GM12878 (cell line): ENCODE data around the gene ADGRD1. TPM values are rescaled to one million over a fixed set of nuclear protein-coding genes. Genes with fewer than 3 reads are reported as not detected.

Experiments used
- CBX3 ChIP-seq: fragments of 200-600 bp; sonication (generic); IDR thresholded peaks from 2 replicates; pipeline ENCODE4 v1.6.1; 2016; ENCODE audit warnings: low read depth, borderline replicate concordance
- CEBPB ChIP-seq, 2 experiments: fragments of 150-350 bp in 1 of 2; IDR thresholded peaks; 2 replicates each; pipeline ENCODE4 v1.6.1; 2012 to 2014; ENCODE audit warnings: low read depth in 2 of 2, low read length in 2 of 2, borderline replicate concordance in 1 of 2, inconsistent platforms in 1 of 2
- E2F8 ChIP-seq: fragments of 450-650 bp; IDR thresholded peaks from 2 replicates; pipeline ENCODE4 v1.6.1; 2018; ENCODE audit warnings: mild to moderate bottlenecking, low read depth, moderate library complexity; ENCODE audit not compliant: partially characterized antibody
- MEF2A ChIP-seq: IDR thresholded peaks from 2 replicates; pipeline ENCODE4 v1.6.1; 2011; ENCODE audit warnings: low read depth, mild to moderate bottlenecking, low read length, moderate library complexity; ENCODE audit not compliant: insufficient read depth
- SMAD5 ChIP-seq: IDR thresholded peaks from 2 replicates; pipeline ENCODE4 v1.6.1; 2016; ENCODE audit warnings: antibody characterized with exemption, low read depth
- SP1 ChIP-seq: IDR thresholded peaks from one replicate; pipeline ENCODE4 v1.6.1; 2011; ENCODE audit warnings: low read depth, low read length
- STAT1 ChIP-seq: fragments of 450-650 bp; conservative IDR thresholded peaks from 2 replicates; pipeline ENCODE4 v1.6.1; 2014; ENCODE audit warnings: antibody characterized with exemption, mild to moderate bottlenecking
- YY1 ChIP-seq: IDR thresholded peaks from 2 replicates; pipeline ENCODE4 v1.6.1; 2011; ENCODE audit warnings: low read depth, mild to moderate bottlenecking, low read length
- polyA plus RNA-seq, 11 experiments: library from polyadenylated mRNA; depleted of rRNA in 4 of 11; unstranded in 6 of 11; stranded (reverse) in 5 of 11; fragments of >200 nt; fragmentation: Nextera tagmentation in 4 of 11; fragmentation: Illumina TruSeq in 1 of 11; extraction: Ambion mirVana in 4 of 11; extraction: Trizol in 1 of 11; gene quantifications; 1 replicate in 1 of 11; 2 replicates in 10 of 11; pipeline versions ENCODE4 v1.2.1 to v1.2.3, GENCODE V29; 2011 to 2016; ENCODE audit warnings: inconsistent platforms in 2 of 11, missing spikeins in 2 of 11, low read depth in 1 of 11
- total RNA-seq, 4 experiments: library from RNA; depleted of rRNA in 3 of 4; stranded (reverse); fragments of >200 nt in 3 of 4; fragmentation: Illumina TruSeq in 1 of 4; extraction: Trizol in 1 of 4; gene quantifications; 2 replicates each; pipeline versions ENCODE4 v1.2.1 to v1.2.3, GENCODE V29; 2013 to 2021
- TF ChIP-seq, protein P1 (sequence below): IDR thresholded peaks from 2 replicates; pipeline ENCODE4 v1.6.1; 2011; ENCODE audit warnings: borderline replicate concordance, low read depth, mild to moderate bottlenecking, moderate library complexity, low read length; ENCODE audit not compliant: insufficient read depth, poor library complexity, severe bottlenecking
- TF ChIP-seq, protein P2 (sequence below): fragments of 450-650 bp; IDR thresholded peaks from 2 replicates; pipeline ENCODE4 v1.6.1; 2016; ENCODE audit warnings: mild to moderate bottlenecking

ADGRD1 gene
- total and polyA plus RNA-seq, 10 of the 15 experiments (the other 5 are each of a cell fraction or from before 2014, with no cell fraction given), result 0.15 to 12.7 (median 1.2) TPM

DNA sequence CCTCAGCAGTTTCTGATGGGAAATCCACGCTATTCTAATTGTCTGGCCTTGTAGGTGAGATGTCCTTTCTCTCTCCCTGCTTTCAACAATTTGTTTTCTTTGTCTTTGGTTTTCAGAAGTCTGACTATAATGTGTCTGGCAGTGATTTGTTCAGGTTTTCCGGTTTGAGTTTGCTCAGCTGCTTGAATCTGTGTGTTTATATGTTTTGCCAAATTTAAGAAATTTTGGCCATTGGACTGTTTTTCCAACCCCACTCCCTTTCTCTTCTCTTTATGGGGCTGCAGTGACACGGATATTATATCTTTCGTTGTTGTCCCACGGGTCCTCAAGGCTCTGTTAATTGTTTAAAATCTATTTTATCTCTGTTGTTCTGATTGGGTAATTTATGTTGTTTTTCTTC lies 105.0 kb downstream of the ADGRD1 start (continued):
- TF ChIP-seq CBX3 (no peak), SP1 (no peak), YY1 (no peak), CEBPB (IDR thresholded peaks at IDR 0.05; ENCODE audit: borderline replicate concordance in 1 of 2, low read depth in 2 of 2, low read length in 2 of 2) (no peak), MEF2A (no peak), E2F8 (no peak), SMAD5 (no peak), STAT1 (no peak)
- TF ChIP-seq, protein P1, sequence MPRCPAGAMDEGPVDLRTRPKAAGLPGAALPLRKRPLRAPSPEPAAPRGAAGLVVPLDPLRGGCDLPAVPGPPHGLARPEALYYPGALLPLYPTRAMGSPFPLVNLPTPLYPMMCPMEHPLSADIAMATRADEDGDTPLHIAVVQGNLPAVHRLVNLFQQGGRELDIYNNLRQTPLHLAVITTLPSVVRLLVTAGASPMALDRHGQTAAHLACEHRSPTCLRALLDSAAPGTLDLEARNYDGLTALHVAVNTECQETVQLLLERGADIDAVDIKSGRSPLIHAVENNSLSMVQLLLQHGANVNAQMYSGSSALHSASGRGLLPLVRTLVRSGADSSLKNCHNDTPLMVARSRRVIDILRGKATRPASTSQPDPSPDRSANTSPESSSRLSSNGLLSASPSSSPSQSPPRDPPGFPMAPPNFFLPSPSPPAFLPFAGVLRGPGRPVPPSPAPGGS, result no peak
- TF ChIP-seq, protein P2, sequence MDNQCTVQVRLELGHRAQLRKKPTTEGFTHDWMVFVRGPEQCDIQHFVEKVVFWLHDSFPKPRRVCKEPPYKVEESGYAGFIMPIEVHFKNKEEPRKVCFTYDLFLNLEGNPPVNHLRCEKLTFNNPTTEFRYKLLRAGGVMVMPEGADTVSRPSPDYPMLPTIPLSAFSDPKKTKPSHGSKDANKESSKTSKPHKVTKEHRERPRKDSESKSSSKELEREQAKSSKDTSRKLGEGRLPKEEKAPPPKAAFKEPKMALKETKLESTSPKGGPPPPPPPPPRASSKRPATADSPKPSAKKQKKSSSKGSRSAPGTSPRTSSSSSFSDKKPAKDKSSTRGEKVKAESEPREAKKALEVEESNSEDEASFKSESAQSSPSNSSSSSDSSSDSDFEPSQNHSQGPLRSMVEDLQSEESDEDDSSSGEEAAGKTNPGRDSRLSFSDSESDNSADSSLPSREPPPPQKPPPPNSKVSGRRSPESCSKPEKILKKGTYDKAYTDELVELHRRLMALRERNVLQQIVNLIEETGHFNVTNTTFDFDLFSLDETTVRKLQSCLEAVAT, result no peak
